Tibial nerve (tissue), 4 donors: ENCODE measurements around the gene EPG5. TPM values are rescaled to one million over a fixed set of nuclear protein-coding genes. Genes with fewer than 3 reads are reported as not detected.

Source experiments
- DNase-seq, 2 donors: peaks; one replicate each; pipeline ENCODE4 v3.0.0-alpha.2; 2019; ENCODE audit warnings: low spot score in 2 of 2
- H3K27ac ChIP-seq, 4 donors: fragments of 200-600 bp; sonication (generic) in 3 of 4; one replicate each; pipeline ENCODE4 v1.5.1; 2017 to 2019; ENCODE audit warnings: mild to moderate bottlenecking in 1 of 4
- H3K27me3 ChIP-seq, 2 donors: fragments of 200-600 bp; sonication (generic) in 1 of 2; one replicate each; pipeline versions ENCODE4 v1.5.1 to v1.6.0; 2017 to 2019
- H3K36me3 ChIP-seq, 3 donors: fragments of 200-600 bp; sonication (generic); one replicate each; pipeline ENCODE4 v1.5.1; 2018 to 2019
- H3K4me1 ChIP-seq, 4 donors: fragments of 200-600 bp; sonication (generic) in 3 of 4; one replicate each; pipeline ENCODE4 v1.5.1; 2017 to 2019
- H3K4me3 ChIP-seq, 4 donors: fragments of 200-600 bp; sonication (generic) in 3 of 4; one replicate each; pipeline ENCODE4 v1.5.1; 2017 to 2019; ENCODE audit warnings: mild to moderate bottlenecking in 1 of 4, moderate library complexity in 1 of 4
- H3K9me3 ChIP-seq, 4 donors: fragments of 200-600 bp; sonication (generic) in 3 of 4; one replicate each; pipeline ENCODE4 v1.5.1; 2017 to 2019
- CTCF ChIP-seq, 5 experiments: fragments of 200-600 bp in 3 of 5; fragments of 450-650 bp in 2 of 5; sonication (generic) in 3 of 5; IDR thresholded peaks; one replicate each; pipeline ENCODE4 v1.5.1; 2016 to 2019; ENCODE audit warnings: antibody characterized with exemption in 5 of 5, mild to moderate bottlenecking in 3 of 5, moderate library complexity in 2 of 5
- EP300 ChIP-seq, 2 donors: sonication (generic); formaldehyde crosslinking; IDR thresholded peaks; one replicate each; pipeline ENCODE4 v1.6.1; 2017; ENCODE audit warnings: antibody characterized with exemption in 2 of 2, mild to moderate bottlenecking in 1 of 2
- POLR2A ChIP-seq, 2 donors: fragments of 450-650 bp; IDR thresholded peaks; one replicate each; pipeline ENCODE4 v1.6.1; 2017; ENCODE audit warnings: antibody characterized with exemption in 2 of 2, mild to moderate bottlenecking in 2 of 2, moderate library complexity in 2 of 2
- WGBS, 2 donors: methylation state at CpG; one replicate each; pipeline ENCODE4 v1.1.5; 2018; 5-methylcytosine and 5-hydroxymethylcytosine counted together
- total RNA-seq, 4 donors: library from RNA; depleted of rRNA; stranded (reverse); fragments of >200 nt; gene quantifications; one replicate each; pipeline ENCODE4 v1.1.0, GENCODE V29; 2016

The EPG5 gene
- total RNA-seq, 4 donors from 2014 or later = 26.1 to 48.3 (median 40.6) TPM

DNA sequence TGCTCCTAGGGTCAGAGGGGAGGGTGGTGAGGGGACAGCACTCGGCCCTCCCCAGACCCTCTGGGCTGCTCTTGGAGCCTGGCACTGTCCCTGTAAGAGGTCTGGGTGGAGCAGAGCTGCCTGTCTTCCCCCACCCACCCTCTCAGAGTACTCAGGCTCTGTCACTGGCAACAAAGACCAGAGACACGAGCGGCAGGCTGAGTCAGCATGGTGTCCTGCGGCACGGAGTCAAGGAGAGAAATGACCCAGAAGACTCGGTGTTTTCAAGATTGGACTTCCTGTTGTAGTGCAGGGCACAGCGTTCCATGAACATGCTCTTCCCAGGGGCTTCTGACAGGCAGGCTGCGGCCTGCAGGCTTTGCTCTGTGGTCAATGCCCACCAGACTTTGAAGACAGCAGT lies 121.7 kb downstream of the EPG5 start:
- TF ChIP-seq CTCF (IDR thresholded peaks at IDR 0.05) (no peak), EP300 (IDR thresholded peaks at IDR 0.05) (no peak), POLR2A (IDR thresholded peaks at IDR 0.05) (no peak)
- Histone ChIP-seq H3K9me3 (no peaks in the 10 kb centered on the region), H3K36me3 (peaks cover 0 to 17% (median 0%) of the 10 kb centered on the region in 3 donors), H3K27me3 (peaks cover 0 to 6% of the 10 kb centered on the region in 2 donors), H3K27ac (no peak overlapping the region), H3K4me1 (no peaks in the 10 kb centered on the region), H3K4me3 (no peak overlapping the region)
- 70 to 79% methylated on average over 8 of the region's 8 CpGs for WGBS, 2 donors
- no peak for DNase-seq

DNA sequence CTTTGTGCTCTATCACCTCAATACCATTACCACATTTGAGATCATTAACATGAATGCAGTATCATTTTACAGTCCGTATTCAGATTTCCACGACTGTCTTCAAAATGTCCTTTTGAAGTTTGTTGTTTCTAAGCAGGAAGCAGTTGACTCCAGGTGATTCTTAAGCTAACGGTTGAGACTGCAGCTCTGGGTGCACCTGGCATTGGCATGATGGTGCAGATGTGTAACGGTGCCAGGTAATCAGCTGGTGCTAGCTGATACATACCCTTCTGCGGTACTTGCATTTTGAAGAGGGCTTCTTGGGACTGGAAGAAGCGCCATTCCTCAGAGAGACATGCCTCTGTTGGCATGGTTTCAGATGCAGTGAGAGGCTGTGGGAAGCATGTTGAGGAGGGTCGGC lies 122.2 kb downstream of the EPG5 start:
- Histone ChIP-seq H3K4me1 (no peaks in the 10 kb centered on the region), H3K4me3 (no peak overlapping the region), H3K36me3 (peaks cover 0 to 13% (median 0%) of the 10 kb centered on the region in 3 donors), H3K9me3 (no peaks in the 10 kb centered on the region), H3K27ac (no peak overlapping the region), H3K27me3 (peaks cover 0 to 11% of the 10 kb centered on the region in 2 donors)
- no peak for DNase-seq
- WGBS, 2 donors = 87 to 90% methylated on average over 6 to 7 of the region's 7 CpGs
- TF ChIP-seq CTCF (IDR thresholded peaks at IDR 0.05) (no peak), POLR2A (IDR thresholded peaks at IDR 0.05) (no peak), EP300 (IDR thresholded peaks at IDR 0.05) (no peak)

DNA sequence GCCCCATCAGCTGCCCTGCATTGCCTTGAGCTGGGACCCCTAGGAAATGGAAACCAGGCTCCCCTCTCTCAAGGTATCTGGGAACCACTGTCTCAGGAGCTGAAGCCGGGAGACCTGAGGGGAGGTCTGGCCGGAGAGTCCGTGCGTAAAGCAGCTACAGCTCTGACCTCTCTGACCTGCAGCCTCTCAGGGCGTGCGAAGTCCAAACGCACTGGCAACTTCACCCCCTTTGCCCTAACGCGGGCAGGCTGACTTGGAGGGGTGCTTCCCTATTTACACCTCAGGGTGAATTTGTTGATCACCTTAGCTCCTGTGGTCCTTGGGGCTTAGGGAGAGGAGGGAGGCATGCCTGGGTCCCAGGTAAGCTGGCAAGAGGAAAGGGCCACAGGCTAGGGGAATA lies 124.1 kb downstream of the EPG5 start:
- 71 to 80% methylated on average over 9 of the region's 9 CpGs for WGBS, 2 donors
- TF ChIP-seq CTCF (IDR thresholded peaks at IDR 0.05) (no peak), POLR2A (IDR thresholded peaks at IDR 0.05) (no peak), EP300 (IDR thresholded peaks at IDR 0.05) (no peak)

DNA sequence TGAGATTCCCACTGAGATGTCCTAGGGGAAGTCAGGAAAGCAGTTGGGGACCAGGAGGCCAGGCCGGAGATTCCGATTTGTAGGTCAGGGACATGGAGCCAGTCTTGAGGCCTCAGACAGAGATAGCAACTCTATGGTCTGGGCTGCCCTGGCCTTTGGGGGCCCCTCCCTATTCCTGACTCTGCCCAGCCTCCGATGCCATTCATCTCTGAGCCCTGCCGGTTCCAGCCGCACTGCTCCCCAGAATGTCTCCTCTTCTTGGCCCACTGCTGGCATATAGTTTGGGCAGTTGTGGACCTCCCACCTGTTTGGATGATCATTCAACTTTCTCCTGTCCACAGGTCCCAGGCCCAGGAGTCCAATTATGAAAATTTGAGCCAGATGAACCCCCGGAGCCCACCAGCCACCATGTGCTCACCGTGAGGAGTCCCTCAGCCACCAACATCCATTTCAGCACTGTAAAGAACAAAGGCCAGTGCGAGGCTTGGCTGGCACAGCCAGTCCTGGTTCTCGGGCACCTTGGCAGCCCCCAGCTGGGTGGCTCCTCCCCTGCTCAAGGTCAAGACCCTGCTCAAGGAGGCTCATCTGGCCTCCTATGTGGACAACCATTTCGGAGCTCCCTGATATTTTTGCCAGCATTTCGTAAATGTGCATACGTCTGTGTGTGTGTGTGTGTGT lies 125.2 kb downstream of the EPG5 start:
- no peak overlapping the region for H3K27ac ChIP-seq
- WGBS, 2 donors = 87 to 96% methylated on average over 12 of the region's 12 CpGs
- peaks cover 0 to 4% (median 0%) of the 10 kb centered on the region in 3 donors for H3K36me3 ChIP-seq
- no peak for TF ChIP-seq CTCF (IDR thresholded peaks at IDR 0.05)
- no peak for TF ChIP-seq EP300 (IDR thresholded peaks at IDR 0.05)
- no peak for TF ChIP-seq POLR2A (IDR thresholded peaks at IDR 0.05)
- no peak for DNase-seq
- no peak overlapping the region for H3K4me3 ChIP-seq
- peaks cover 0 to 41% of the 10 kb centered on the region in 2 donors for H3K27me3 ChIP-seq
- H3K4me1 ChIP-seq = peaks cover 0 to 23% (median 7%) of the 10 kb centered on the region in 4 donors
- H3K9me3 ChIP-seq = no peaks in the 10 kb centered on the region

More for the DNA sequence above, 124.1 kb downstream of the EPG5 start:
- Histone ChIP-seq H3K27ac (no peak overlapping the region), H3K4me1 (peaks cover 0 to 13% (median 4%) of the 10 kb centered on the region in 4 donors), H3K4me3 (no peak overlapping the region), H3K36me3 (peaks cover 0 to 4% (median 0%) of the 10 kb centered on the region in 3 donors), H3K9me3 (no peaks in the 10 kb centered on the region), H3K27me3 (peaks cover 0 to 30% of the 10 kb centered on the region in 2 donors)
- DNase-seq = no peak

DNA sequence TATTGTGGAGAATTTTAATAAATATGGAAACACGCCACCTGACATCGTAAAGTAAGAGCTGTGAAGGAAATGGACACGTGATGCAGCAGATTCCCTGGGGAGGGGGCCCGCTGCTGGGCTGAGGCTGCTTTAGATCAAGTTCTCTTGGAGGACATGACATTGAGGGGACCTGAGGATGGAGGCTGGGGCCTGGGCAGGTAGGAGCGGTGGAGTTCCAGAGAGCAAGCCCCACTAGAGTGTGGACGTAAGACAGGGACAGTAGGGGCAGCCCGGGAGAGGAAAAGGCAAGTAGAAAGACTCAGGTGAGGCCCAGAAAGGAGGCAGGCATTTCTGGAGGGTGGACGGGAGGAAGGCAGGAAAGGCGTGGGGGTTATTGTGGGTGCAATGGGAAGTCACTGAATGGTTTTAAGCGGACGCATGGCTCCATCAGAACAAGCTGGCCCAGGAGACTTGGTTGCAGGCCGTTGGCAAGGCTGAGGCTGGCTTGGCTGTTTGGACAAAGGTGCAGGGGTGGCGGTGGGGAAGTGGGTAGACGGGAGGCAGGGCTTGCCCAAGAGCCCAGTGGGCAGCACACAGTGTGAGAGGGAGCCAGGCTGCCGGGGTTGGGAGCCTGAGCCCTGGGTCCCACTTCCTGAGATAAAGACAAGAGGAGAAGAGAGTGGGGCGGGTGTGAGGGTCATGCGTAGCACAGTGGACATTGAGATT lies 125.9 kb downstream of the EPG5 start:
- DNase-seq = no peak
- no peaks in the 10 kb centered on the region for H3K9me3 ChIP-seq
- TF ChIP-seq EP300 (IDR thresholded peaks at IDR 0.05) (no peak), POLR2A (IDR thresholded peaks at IDR 0.05) (no peak), CTCF (IDR thresholded peaks at IDR 0.05) (no peak)
- H3K27me3 ChIP-seq = peaks cover 0 to 43% of the 10 kb centered on the region in 2 donors
- 70 to 75% methylated on average over 17 of the region's 17 CpGs for WGBS, 2 donors
- peaks cover 0 to 4% (median 0%) of the 10 kb centered on the region in 3 donors for H3K36me3 ChIP-seq
- peaks cover 0 to 23% (median 7%) of the 10 kb centered on the region in 4 donors for H3K4me1 ChIP-seq
- no peak overlapping the region for H3K4me3 ChIP-seq
- no peak overlapping the region for H3K27ac ChIP-seq
